ENCODE data around the gene SMDT1.
"Not testable (repeated sequence)": the region's sequence is repeated elsewhere in the genome, so short reads cannot be mapped to it uniquely, and the experiment has no call there.

Gene SMDT1

GRCh38 chr22:42083119-42083518, 3.6 kb downstream of the SMDT1 start:
- H3K4me1 ChIP-seq = peaks cover 22 to 40% (median 30%) of the 10 kb centered on the region in 10 experiments
- H3K4me2 ChIP-seq = no peak overlapping the region
- H3K9me3 ChIP-seq (replicated peaks in 1 of 11) = no peaks in the 10 kb centered on the region
- peaks cover 0 to 39% (median 15%) of the 10 kb centered on the region in 11 experiments; a peak in 10 of 22 replicates for H4K20me1 ChIP-seq
- H3K4me3 ChIP-seq = no peak overlapping the region
- H3K36me3 ChIP-seq = peaks cover 55 to 63% (median 61%) of the 10 kb centered on the region in 11 experiments
- no peak overlapping the region; a peak in 1 of 22 replicates for H3K9ac ChIP-seq
- no peaks in the 10 kb centered on the region for H3K27me3 ChIP-seq
- TF ChIP-seq Cebpa-rat (IDR thresholded peaks at IDR 0.05) = no peak
- H3K27ac ChIP-seq = no peak overlapping the region

- H3K4me2 ChIP-seq = no peak overlapping the region
- no peak for TF ChIP-seq Cebpa-rat (IDR thresholded peaks at IDR 0.05)
Observed at GRCh38 chr22:42084874-42085273, 5.4 kb downstream of the SMDT1 start.

GRCh38 chr22:42086051-42086450, 6.6 kb downstream of the SMDT1 start:
- Histone ChIP-seq H3K27me3 (no peaks in the 10 kb centered on the region), H3K4me3 (no peak overlapping the region), H4K20me1 (peaks cover 0 to 52% (median 22%) of the 10 kb centered on the region in 11 experiments; a peak in 11 of 22 replicates), H3K36me3 (peaks cover 64 to 79% (median 72%) of the 10 kb centered on the region in 11 experiments), H3K27ac (no peak overlapping the region), H3K4me1 (peaks cover 13 to 34% (median 23%) of the 10 kb centered on the region in 10 experiments), H3K4me2 (no peak overlapping the region), H3K9ac (no peak overlapping the region), H3K9me3 (replicated peaks in 1 of 11) (peaks cover 0 to 17% (median 12%) of the 10 kb centered on the region in 11 experiments; a peak in 18 of 22 replicates)
- TF ChIP-seq Cebpa-rat (IDR thresholded peaks at IDR 0.05) = no peak

More at GRCh38 chr22:42084874-42085273, 5.4 kb downstream of the SMDT1 start:
- Histone ChIP-seq H3K27me3 (no peaks in the 10 kb centered on the region), H3K27ac (no peak overlapping the region), H3K4me1 (peaks cover 19 to 41% (median 30%) of the 10 kb centered on the region in 10 experiments), H3K36me3 (peaks cover 64 to 79% (median 72%) of the 10 kb centered on the region in 11 experiments), H4K20me1 (peaks cover 0 to 52% (median 22%) of the 10 kb centered on the region in 11 experiments; a peak in 11 of 22 replicates), H3K4me3 (no peak overlapping the region), H3K9ac (no peak overlapping the region), H3K9me3 (replicated peaks in 1 of 11) (peaks cover 0 to 16% (median 12%) of the 10 kb centered on the region in 11 experiments; a peak in 18 of 22 replicates)

- Histone ChIP-seq H3K27ac (peak within 1 kb of the TSS; percentile 90 to 99 (median 95)), H3K27me3 (no peaks in the 10 kb centered on the region), H3K36me3 (peaks cover 21 to 34% (median 29%) of the 10 kb centered on the region in 11 experiments), H3K4me2 (peak within 1 kb of the TSS; percentile 80 to 95 (median 87)), H3K4me3 (peak within 1 kb of the TSS; percentile 74 to 96 (median 88)), H3K9ac (peak within 1 kb of the TSS; percentile 90 to 99 (median 96)), H3K9me3 (replicated peaks in 1 of 11) (peaks cover 0 to 17% (median 12%) of the 10 kb centered on the region in 11 experiments; a peak in 18 of 22 replicates), H4K20me1 (peaks cover 0 to 34% (median 16%) of the 10 kb centered on the region in 11 experiments; a peak in 11 of 22 replicates), H3K4me1 (peaks cover 17 to 28% (median 22%) of the 10 kb centered on the region in 10 experiments)
- TF ChIP-seq Cebpa-rat (IDR thresholded peaks at IDR 0.05) = no peak
Observed at GRCh38 chr22:42090596-42091454, 11.3 kb downstream of the SMDT1 start, which contains the start of gene NDUFA6. TSS of gene NDUFA6 (minus strand) at chr22:42090772. CDS start at chr22:42090744, 28 bp downstream.

- H3K27me3 ChIP-seq = no peaks in the 10 kb centered on the region
- H3K36me3 ChIP-seq = peaks cover 15 to 28% (median 23%) of the 10 kb centered on the region in 11 experiments
- H3K9ac ChIP-seq = peak overlapping the region; percentile 74 to 99 (median 96)
- H3K4me3 ChIP-seq = peak overlapping the region; percentile 66 to 96 (median 86)
- peaks cover 17 to 25% (median 22%) of the 10 kb centered on the region in 10 experiments for H3K4me1 ChIP-seq
- peaks cover 0 to 17% (median 12%) of the 10 kb centered on the region in 11 experiments; a peak in 18 of 22 replicates for H3K9me3 ChIP-seq (replicated peaks in 1 of 11)
- H3K27ac ChIP-seq = peak overlapping the region; percentile 27 to 98 (median 95); a peak in 21 of 22 replicates
- peaks cover 0 to 28% (median 11%) of the 10 kb centered on the region in 11 experiments; a peak in 11 of 22 replicates for H4K20me1 ChIP-seq
- TF ChIP-seq Cebpa-rat (IDR thresholded peaks at IDR 0.05) = no peak
- peak overlapping the region; percentile 79 to 95 (median 86) for H3K4me2 ChIP-seq
Observed at GRCh38 chr22:42091455-42091782, 11.9 kb downstream of the SMDT1 start.

GRCh38 chr22:42101199-42101598, 21.7 kb downstream of the SMDT1 start:
- Histone ChIP-seq H3K4me2 (no peak overlapping the region), H3K27me3 (no peaks in the 10 kb centered on the region), H3K9ac (no peak overlapping the region), H3K36me3 (peaks cover 32 to 77% (median 62%) of the 10 kb centered on the region in 11 experiments), H3K4me3 (peak overlapping the region in 1 of 10 experiments; percentile 0; a peak in 1 of 20 replicates), H3K9me3 (replicated peaks in 1 of 11) (peaks cover 79 to 88% (median 79%) of the 10 kb centered on the region in 11 experiments), H3K4me1 (no peaks in the 10 kb centered on the region), H4K20me1 (no peaks in the 10 kb centered on the region), H3K27ac (no peak overlapping the region)
- TF ChIP-seq Cebpa-rat (IDR thresholded peaks at IDR 0.05) = no peak

GRCh38 chr22:42104332-42104860, 24.9 kb downstream of the SMDT1 start:
- not testable (repeated sequence) for H4K20me1 ChIP-seq, H3K27me3 ChIP-seq, H3K9ac ChIP-seq, H3K27ac ChIP-seq, H3K4me2 ChIP-seq, H3K4me1 ChIP-seq
- H3K36me3 ChIP-seq = peaks cover 35 to 68% (median 51%) of the 10 kb centered on the region in 11 experiments
- peak overlapping the region in 5 of 10 experiments; percentile 2 to 22 (median 8); a peak in 1 of 20 replicates for H3K4me3 ChIP-seq
- H3K9me3 ChIP-seq (replicated peaks in 1 of 11) = peaks cover 70 to 79% (median 71%) of the 10 kb centered on the region in 11 experiments

- H3K4me3 ChIP-seq = no peak overlapping the region
- no peaks in the 10 kb centered on the region for H3K27me3 ChIP-seq
- no peak overlapping the region for H3K4me2 ChIP-seq
- no peak overlapping the region for H3K27ac ChIP-seq
- H4K20me1 ChIP-seq = no peaks in the 10 kb centered on the region
- H3K9me3 ChIP-seq (replicated peaks in 1 of 11) = peaks cover 27 to 36% (median 29%) of the 10 kb centered on the region in 11 experiments
- peaks cover 18 to 31% (median 22%) of the 10 kb centered on the region in 11 experiments; a peak in 21 of 22 replicates for H3K36me3 ChIP-seq
- no peak for TF ChIP-seq Cebpa-rat (IDR thresholded peaks at IDR 0.05)
- H3K4me1 ChIP-seq = peaks cover 0 to 8% (median 0%) of the 10 kb centered on the region in 10 experiments; a peak in 4 of 20 replicates
- no peak overlapping the region for H3K9ac ChIP-seq
Observed at GRCh38 chr22:42108848-42109247, 29.3 kb downstream of the SMDT1 start.

Data from BLaER1 treated with 17β-estradiol and CSF1 and Interleukin-3, amounts not matched to agents 10 nM and 100 nM (cell line).